Endothelial cell of umbilical vein (primary cell): Measurements from ENCODE around the gene ANKRD33. TPM values are rescaled to one million over a fixed set of nuclear protein-coding genes. Genes with fewer than 3 reads are reported as not detected.
A peak's percentile ranks its signal among the peaks of the same experiment; 100 is the strongest.

Experiments used
- BruUV-seq: library from RNA; stranded (reverse); fragments of 400-500 nt; replicated peaks from 2 replicates; lab custom pipeline; 2021; lab: Mats Ljungman, UMichigan
- CTCF ChIA-PET: fragments of 300-600, 350-600 bp; sonication (Branson Sonifier 250); formaldehyde crosslinking; loops from one replicate; lab custom pipeline; 2021; ENCODE audit warnings: antibody characterized with exemption, inconsistent platforms; lab: Charles Lee
- POLR2A ChIA-PET: fragments of 300-600, 350-600 bp; sonication (Branson Sonifier 250); formaldehyde crosslinking; loops from one replicate; lab custom pipeline; 2021; ENCODE audit warnings: antibody characterized with exemption, inconsistent platforms; lab: Charles Lee
- DNase-seq: peaks from one replicate; pipeline ENCODE4 v3.0.0-alpha.2; 2011; ENCODE audit warnings: low read depth, low spot score
- FAIRE-seq: peaks from 2 replicates; lab custom pipeline; 2011; peaks lifted over from hg19 to GRCh38; lab: Jason Lieb, UNC
- H2AFZ ChIP-seq: 2 replicates; pipeline ENCODE4 v1.6.0; 2012; ENCODE audit warnings: low read depth, low read length, control low read depth, inconsistent platforms
- H3K27ac ChIP-seq: 2 replicates; pipeline ENCODE4 v1.5.1; 2011; ENCODE audit warnings: low read depth, mild to moderate bottlenecking, control low read depth, low read length, moderate library complexity; ENCODE audit not compliant: insufficient read depth
- H3K27me3 ChIP-seq, 2 experiments: 2 replicates each; pipeline versions ENCODE4 v1.6.0 to v1.6.1; 2011; ENCODE audit warnings: low read length in 2 of 2, mixed read lengths in 1 of 2; ENCODE audit not compliant: control insufficient read depth in 2 of 2, insufficient read depth in 2 of 2
- H3K36me3 ChIP-seq, 2 experiments: 2 replicates in 1 of 2; 3 replicates in 1 of 2; pipeline ENCODE4 v1.5.1; 2011; ENCODE audit warnings: low read length in 2 of 2, mild to moderate bottlenecking in 1 of 2, moderate library complexity in 1 of 2; ENCODE audit not compliant: control insufficient read depth in 2 of 2, insufficient read depth in 2 of 2; ENCODE audit errors: extremely low read depth in 1 of 2
- H3K4me1 ChIP-seq: 3 replicates; pipeline ENCODE4 v1.5.1; 2011; ENCODE audit warnings: mild to moderate bottlenecking, low read length; ENCODE audit not compliant: control insufficient read depth, insufficient read depth; ENCODE audit errors: extremely low read depth
- H3K4me2 ChIP-seq: 2 replicates; pipeline ENCODE4 v1.6.1; 2011; ENCODE audit warnings: low read length, control low read depth, mixed read lengths; ENCODE audit not compliant: insufficient read depth
- H3K4me3 ChIP-seq, 3 experiments: fragments of 200-600 bp in 1 of 3; sonication (generic), shearing (Covaris generic) in 1 of 3; replicated peaks in 1 of 3; 2 replicates each; pipeline ENCODE4 v1.5.1; 2011 to 2016; ENCODE audit warnings: control low read depth in 3 of 3, low read length in 3 of 3, mild to moderate bottlenecking in 2 of 3, inconsistent platforms in 1 of 3, low read depth in 1 of 3, moderate library complexity in 1 of 3; ENCODE audit not compliant: insufficient read depth in 1 of 3
- H3K79me2 ChIP-seq: 2 replicates; pipeline ENCODE4 v1.6.0; 2012; ENCODE audit warnings: low read length, inconsistent platforms; ENCODE audit not compliant: control insufficient read depth, insufficient read depth
- H3K9ac ChIP-seq: replicated peaks from 2 replicates; pipeline ENCODE3; 2011; ENCODE audit warnings: low read length, control low read depth; ENCODE audit not compliant: insufficient read depth; ENCODE audit errors: extremely low read depth
- H3K9me1 ChIP-seq: replicated peaks from 3 replicates; pipeline ENCODE4 v1.6.0; 2011; ENCODE audit warnings: mild to moderate bottlenecking, low read length; ENCODE audit not compliant: control insufficient read depth, insufficient read depth; ENCODE audit errors: extremely low read depth
- H3K9me3 ChIP-seq: replicated peaks from 2 replicates; pipeline ENCODE4 v1.5.1; 2012; ENCODE audit warnings: low read length, inconsistent platforms; ENCODE audit not compliant: control insufficient read depth, insufficient read depth
- H4K20me1 ChIP-seq: replicated peaks from 2 replicates; pipeline ENCODE3; 2011; ENCODE audit warnings: mild to moderate bottlenecking, low read length; ENCODE audit not compliant: control insufficient read depth, insufficient read depth; ENCODE audit errors: extremely low read depth
- CTCF ChIP-seq, 2 donors: IDR thresholded peaks; 1 replicate in 1 of 2; 2 replicates in 1 of 2; pipeline ENCODE4 v1.5.1; 2011; ENCODE audit warnings: low read length in 2 of 2, mild to moderate bottlenecking in 2 of 2, moderate library complexity in 2 of 2, control low read depth in 1 of 2, inconsistent platforms in 1 of 2, low read depth in 1 of 2; ENCODE audit not compliant: insufficient read depth in 1 of 2; ENCODE audit errors: extremely low read depth in 1 of 2
- EZH2 ChIP-seq: IDR thresholded peaks from 2 replicates; pipeline ENCODE4 v1.6.1; 2012; ENCODE audit warnings: borderline replicate concordance, low read depth, mild to moderate bottlenecking, moderate library complexity, low read length, inconsistent platforms; ENCODE audit not compliant: severe bottlenecking
- FOS ChIP-seq: IDR thresholded peaks from 2 replicates; pipeline ENCODE4 v1.6.1; 2011; ENCODE audit warnings: mild to moderate bottlenecking, low read length, moderate library complexity, borderline replicate concordance; ENCODE audit not compliant: insufficient read depth
- GATA2 ChIP-seq: IDR thresholded peaks from 2 replicates; pipeline ENCODE4 v1.7.0; 2011; ENCODE audit warnings: low read depth, mild to moderate bottlenecking, moderate library complexity, mixed read lengths, low read length; ENCODE audit not compliant: insufficient read length, insufficient read depth
- MAX ChIP-seq: IDR thresholded peaks from 2 replicates; pipeline ENCODE4 v1.6.1; 2011; ENCODE audit not compliant: insufficient read depth, insufficient read length
- MYC ChIP-seq: IDR thresholded peaks from one replicate; pipeline ENCODE4 v1.6.1; 2011; ENCODE audit warnings: mild to moderate bottlenecking, low read depth, low read length
- POLR2AphosphoS5 ChIP-seq: IDR thresholded peaks from 2 replicates; pipeline ENCODE4 v1.6.1; 2012; ENCODE audit warnings: low read depth, mild to moderate bottlenecking, control low read depth, low read length, moderate library complexity; ENCODE audit not compliant: insufficient read depth
- dilution Hi-C: fragments of 300-500 bp; cut with MboI; formaldehyde crosslinking; loops from one replicate; pipeline ENCODE4 v1.15.0; 2019; ENCODE audit warnings: low sequenced_read_pairs; ENCODE audit not compliant: extremely low pct_ligation_motif_present
- intact Hi-C: fragments of 100-400 bp; cut with micrococcal nuclease; formaldehyde crosslinking; loops from one replicate; pipeline ENCODE4 v1.10.0; 2022
- polyA plus RNA-seq, 4 experiments: library from polyadenylated mRNA; depleted of rRNA in 3 of 4; stranded (reverse) in 3 of 4; unstranded in 1 of 4; fragments of >200 nt; gene quantifications; 2 replicates each; pipeline versions ENCODE4 v1.2.1 to v1.2.3, GENCODE V29; 2011 to 2012; ENCODE audit warnings: missing spikeins in 1 of 4
- total RNA-seq: library from RNA; stranded (reverse); gene quantifications from 2 replicates; pipeline ENCODE4 v1.2.3, GENCODE V29; 2021

The ANKRD33 gene
- total and polyA plus RNA-seq, 2 donors (not counting 3 experiments of a cell fraction or from before 2014, with no cell fraction given): 0.80 to 1.2 TPM

- FAIRE-seq: peak; percentile 88
- peak; percentile 42 for DNase-seq
These were observed 32.1 kb upstream of the ANKRD33 start for GRCh38 chr12:51855586-51856428.

More at GRCh38 chr12:51855586-51856428, 32.1 kb upstream of the ANKRD33 start:
- H3K9me3 ChIP-seq: no peaks in the 10 kb centered on the region
- BruUV-seq: no TSS peak
- ChIA-PET CTCF (interaction anchor here (0.8 to 1.1 kb wide), 3 partner anchors 10 to 32 kb away, joined by 3 to 6 read pairs (median 4); no protein-coding TSS in a partner anchor), POLR2A (no interaction called here)
- dilution Hi-C loops: no loop called here
- H3K27ac ChIP-seq: no peak overlapping the region
- H3K9me1 ChIP-seq: no peaks in the 10 kb centered on the region
- H3K4me2 ChIP-seq: peak overlapping the region; percentile 57
- no peaks in the 10 kb centered on the region for H3K36me3 ChIP-seq
- TF ChIP-seq POLR2AphosphoS5 (peak; percentile 13), CTCF (IDR thresholded peaks at IDR 0.05; ENCODE audit: extremely low read depth in 1 of 2, insufficient read depth in 1 of 2, low read depth in 1 of 2, low read length in 2 of 2) (no peak), FOS (no peak), EZH2 (no peak), MAX (no peak), MYC (no peak), GATA2 (no peak)
- peak overlapping the region; percentile 23 to 41 (median 24) for H3K4me3 ChIP-seq
- peak overlapping the region; percentile 32 for H3K9ac ChIP-seq
- no peaks in the 10 kb centered on the region for H4K20me1 ChIP-seq
- H3K27me3 ChIP-seq: no peaks in the 10 kb centered on the region
- intact Hi-C loops: no loop called here
- H3K79me2 ChIP-seq: no peaks in the 10 kb centered on the region
- peaks cover 12% of the 10 kb centered on the region for H3K4me1 ChIP-seq
- H2AFZ ChIP-seq: peak overlapping the region; percentile 92
